ENCODE measurements around the gene PRDM16.

The PRDM16 gene

DNA sequence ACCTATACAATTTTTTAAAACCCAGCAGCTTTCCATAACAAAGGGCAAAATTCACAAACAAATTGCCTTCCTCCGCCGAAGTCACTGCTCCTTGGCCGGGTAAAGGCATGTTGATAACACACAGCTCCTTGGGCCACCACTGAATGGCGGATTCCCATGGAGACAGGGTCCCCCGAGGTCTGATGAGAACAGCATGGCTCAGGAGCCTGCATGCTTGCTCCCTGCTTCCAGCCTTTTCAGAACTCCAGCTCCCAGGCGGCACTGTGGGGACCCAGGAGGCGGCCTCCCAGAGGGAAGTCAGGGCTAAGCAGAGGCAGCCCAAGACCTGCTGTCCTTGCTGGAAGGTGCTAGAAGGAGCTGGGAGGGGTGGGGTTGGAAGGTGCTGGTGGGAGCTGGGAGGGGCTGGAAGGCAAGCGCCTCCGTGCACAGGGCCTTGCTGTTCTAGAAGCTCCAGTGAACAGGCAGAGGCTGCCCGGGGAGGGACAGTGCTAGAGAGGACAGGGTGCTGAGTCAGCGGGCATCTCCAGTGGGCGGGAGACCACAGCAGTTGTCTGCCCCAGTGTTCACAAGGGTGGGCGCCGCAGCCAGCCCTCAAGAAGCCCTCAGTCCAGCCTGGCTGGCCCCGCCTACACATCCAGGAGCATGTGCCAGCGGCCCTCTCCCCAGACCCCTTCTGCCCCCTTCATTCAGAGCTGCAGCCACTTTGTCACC lies 35.1 kb downstream of the PRDM16 start:
- no peak for DNase-seq (ENCODE audit: low read depth)

DNA sequence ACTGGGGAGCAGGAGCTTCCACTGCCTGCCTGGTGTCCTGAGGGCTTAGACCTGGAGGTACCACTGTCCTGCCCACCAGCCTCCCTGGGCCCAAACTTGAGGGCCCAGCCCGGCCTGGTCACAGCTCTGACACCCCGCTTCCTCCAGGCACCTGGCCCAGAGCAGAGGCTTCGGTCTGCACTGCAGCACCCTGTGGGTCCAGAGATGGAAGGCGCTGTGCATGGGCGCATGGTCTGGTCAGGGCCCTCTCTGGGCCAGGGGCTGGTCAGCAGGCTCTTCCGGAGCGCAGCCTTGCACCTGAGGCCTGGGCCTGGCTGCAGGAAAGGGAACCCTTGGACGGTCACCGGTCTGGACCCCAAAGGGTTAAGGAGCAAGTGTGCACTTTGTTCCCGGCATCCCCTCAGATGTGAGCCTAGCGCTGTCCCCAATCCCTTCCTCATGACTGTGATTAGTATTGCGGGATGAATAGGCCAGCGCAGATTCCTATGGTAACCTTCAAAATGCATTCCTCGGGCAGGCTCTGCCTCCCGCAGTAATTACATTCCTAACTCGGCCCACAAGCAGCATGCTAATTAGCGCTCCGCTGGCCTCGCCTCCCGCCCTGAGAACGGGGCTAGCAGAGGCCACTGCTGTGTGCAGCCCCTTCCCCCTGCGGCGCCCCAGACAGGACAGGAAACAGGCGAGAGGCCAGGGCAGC lies 36.3 kb downstream of the PRDM16 start:
- DNase-seq (ENCODE audit: low read depth): no peak

DNA sequence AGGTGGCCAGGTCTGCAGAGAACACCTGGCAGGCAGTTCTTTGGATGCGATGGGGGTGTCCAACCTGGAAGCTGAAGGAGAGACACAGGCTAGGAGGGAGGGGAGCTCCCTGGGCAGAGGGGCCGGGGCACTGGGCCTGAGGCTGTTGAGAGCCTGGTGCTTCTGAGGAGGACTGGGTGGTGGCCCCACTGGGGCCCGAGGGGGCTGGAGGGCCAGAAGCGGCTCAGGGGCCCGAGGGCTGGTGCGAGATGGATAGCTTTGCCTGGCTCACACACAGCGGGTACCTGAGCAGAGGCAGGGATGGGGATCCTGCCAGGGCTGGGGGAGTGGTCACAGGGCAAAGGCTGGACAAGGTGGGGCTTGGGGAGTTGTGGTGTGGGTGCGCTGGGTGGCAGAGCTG lies 37.2 kb downstream of the PRDM16 start:
- no peak for DNase-seq (ENCODE audit: low read depth)

- no peak for DNase-seq (ENCODE audit: low read depth)
Observed at GRCh38 chr1:3107201-3107600, 38.2 kb downstream of the PRDM16 start.

DNA sequence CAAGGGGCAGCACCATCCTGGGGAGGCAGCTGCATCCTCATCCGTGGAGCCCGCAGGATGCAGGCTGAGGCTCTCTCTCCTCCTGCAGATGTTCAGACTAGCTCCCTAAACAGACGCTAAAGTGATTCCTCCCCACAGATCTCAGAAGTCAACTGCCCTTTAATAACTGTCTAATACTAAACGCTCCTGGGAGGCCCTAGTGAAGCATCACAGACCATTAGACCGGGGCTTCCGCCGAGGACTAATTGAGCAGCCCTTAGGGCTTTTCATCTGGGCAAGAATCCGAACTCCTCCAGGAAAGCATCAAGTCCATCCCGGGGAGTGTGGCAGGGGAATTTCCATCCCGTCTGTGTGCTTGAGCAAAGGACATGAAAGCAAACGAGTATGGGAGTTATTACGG lies 40.4 kb downstream of the PRDM16 start:
- DNase-seq (ENCODE audit: low read depth): no peak

DNA sequence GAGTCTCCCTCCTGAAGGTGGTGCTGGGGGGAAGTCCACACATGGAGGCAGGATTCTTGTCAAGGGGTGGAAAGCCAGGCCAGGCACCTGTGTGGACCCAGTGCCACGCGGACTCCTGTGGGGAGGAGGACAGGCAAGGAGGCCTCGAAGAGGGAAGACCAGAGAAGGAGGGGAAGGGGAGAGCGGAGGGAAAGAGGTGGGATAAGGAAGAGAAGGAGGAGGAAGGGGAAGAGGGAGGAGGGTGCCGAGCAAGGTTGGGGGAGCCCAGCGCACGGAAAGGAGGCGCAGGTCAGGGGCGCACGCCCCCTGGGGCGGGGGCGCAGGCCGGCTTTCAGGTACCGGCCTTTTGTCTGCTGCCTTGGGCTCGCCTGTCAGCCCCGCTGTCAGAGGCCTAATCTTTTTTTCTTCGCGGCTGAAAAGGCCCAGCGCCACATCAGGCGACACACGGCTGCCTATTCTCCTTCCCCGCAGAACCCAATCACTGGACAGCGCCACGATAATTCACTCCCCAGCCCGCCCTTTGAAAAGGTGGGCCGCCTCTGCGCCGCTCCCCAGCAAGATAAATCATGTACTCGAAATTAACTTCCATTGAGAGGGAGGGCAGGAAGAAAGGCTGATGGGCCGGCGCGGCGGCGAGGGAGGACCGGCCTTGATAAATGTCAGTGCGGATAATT lies 42.5 kb downstream of the PRDM16 start:
- DNase-seq (ENCODE audit: low read depth): no peak

- no peak for DNase-seq (ENCODE audit: low read depth)
Observed at GRCh38 chr1:3112526-3112925, 43.5 kb downstream of the PRDM16 start.

GRCh38 chr1:3113047-3113740 lies 44.2 kb downstream of the PRDM16 start:
- no peak for DNase-seq (ENCODE audit: low read depth)

- DNase-seq (ENCODE audit: low read depth): no peak
Observed at GRCh38 chr1:3113741-3114056, 44.7 kb downstream of the PRDM16 start.

DNA sequence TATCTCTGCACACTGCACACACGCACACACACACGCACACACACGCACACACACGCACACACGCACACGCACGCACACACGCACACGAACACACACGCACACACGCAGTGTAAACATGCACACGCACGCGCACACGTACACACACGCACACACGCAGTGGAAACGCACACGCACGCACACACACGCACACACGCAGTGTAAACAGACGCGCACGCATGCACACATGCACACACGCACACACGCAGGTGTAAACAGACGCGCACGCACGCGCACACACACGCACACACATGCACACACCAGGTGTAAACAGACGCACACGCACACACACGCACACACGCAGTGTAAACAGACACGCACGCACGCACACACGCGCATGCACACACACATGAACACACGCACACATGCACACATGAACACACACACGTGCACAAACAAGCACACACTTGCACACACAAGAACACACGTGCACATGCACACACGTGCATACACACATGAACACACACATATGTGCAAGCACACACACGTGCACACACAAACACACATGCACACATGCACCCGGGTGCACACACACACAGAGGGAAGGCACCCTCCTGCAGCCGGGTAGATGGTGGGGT lies 45.2 kb downstream of the PRDM16 start:
- no peak for DNase-seq (ENCODE audit: low read depth)

DNA sequence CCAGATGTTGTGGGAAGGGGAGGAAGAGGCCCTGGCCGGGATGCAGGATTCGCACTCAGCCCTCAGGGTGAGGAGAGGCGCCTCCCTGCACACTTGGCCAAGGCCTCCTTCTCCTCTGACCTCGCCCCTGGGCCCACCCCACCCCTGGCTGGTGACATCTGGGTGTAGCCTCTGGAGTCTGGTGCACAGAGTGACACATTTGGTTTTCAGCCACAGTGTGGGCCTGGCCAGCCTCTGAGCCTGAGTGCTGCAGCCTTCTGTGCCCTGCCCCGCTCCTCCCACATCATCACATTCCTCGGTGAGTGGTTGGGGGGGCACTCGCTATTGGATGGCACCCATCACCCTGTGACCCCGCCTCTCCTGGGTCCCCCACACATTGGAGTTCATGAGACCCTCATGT lies 45.8 kb downstream of the PRDM16 start:
- DNase-seq (ENCODE audit: low read depth): no peak

GRCh38 chr1:3115275-3116149 lies 46.5 kb downstream of the PRDM16 start:
- DNase-seq (ENCODE audit: low read depth): no peak

- DNase-seq (ENCODE audit: low read depth): no peak
Observed at GRCh38 chr1:3116150-3116510, 47.1 kb downstream of the PRDM16 start.

DNA sequence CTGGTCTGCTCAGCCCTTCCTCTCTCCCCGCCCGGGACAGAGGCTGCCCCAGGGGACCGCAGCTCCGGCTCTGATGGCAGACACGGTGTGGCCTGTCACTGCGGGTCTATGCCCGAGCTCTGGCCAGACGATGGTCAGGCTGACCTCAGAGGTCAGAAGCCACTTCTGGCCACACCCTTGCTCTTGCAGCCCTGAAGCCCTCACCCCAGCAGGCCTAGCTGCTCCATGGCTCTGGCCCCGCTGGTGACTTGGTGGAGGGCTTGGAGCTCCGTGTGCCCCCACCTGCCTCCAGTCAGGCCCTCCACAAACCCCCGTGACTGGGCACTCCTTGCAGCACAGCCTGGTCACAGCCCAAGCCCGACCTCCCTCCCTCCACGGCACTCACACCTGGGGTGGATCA lies 47.6 kb downstream of the PRDM16 start:
- DNase-seq (ENCODE audit: low read depth): no peak

- DNase-seq (ENCODE audit: low read depth): no peak
Observed at GRCh38 chr1:3117879-3118278, 48.9 kb downstream of the PRDM16 start.

GRCh38 chr1:3119061-3119460 lies 50.1 kb downstream of the PRDM16 start:
- DNase-seq (ENCODE audit: low read depth): no peak

DNA sequence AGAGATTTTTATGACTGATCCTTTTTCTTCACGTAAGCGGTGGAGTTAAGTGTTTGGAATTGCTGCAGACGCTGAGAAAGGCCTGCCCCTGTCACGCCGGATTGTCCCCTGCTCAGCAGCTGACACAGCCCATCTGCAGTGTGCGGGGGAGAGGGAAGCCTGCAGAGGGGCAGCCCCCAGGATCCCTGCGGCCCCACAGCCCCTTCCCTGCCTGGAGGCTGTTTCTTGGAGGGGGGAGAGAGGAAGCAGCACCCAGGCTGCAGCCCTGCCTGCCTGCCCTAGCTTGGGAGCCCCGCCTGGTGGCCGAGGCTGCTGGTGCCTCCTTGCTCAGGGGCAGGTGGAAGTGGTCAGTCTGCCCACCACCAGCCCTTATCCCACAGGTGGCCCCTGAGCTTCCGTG lies 50.7 kb downstream of the PRDM16 start:
- DNase-seq (ENCODE audit: low read depth): no peak

- DNase-seq (ENCODE audit: low read depth): no peak
Observed at GRCh38 chr1:3120140-3120539, 51.1 kb downstream of the PRDM16 start.

- no peak for DNase-seq (ENCODE audit: low read depth)
Observed at GRCh38 chr1:3120994-3121393, 52.0 kb downstream of the PRDM16 start.

GRCh38 chr1:3121401-3122210 lies 52.6 kb downstream of the PRDM16 start:
- DNase-seq (ENCODE audit: low read depth): no peak

GRCh38 chr1:3122311-3122710 lies 53.3 kb downstream of the PRDM16 start:
- DNase-seq (ENCODE audit: low read depth): no peak
